ENCODE data around the gene SUCLG2.

The SUCLG2 gene

GRCh38 chr3:67654844-67655177, 399 bp upstream of the SUCLG2 start:
- DNase-seq (ENCODE audit: low read depth), result no peak
- peak overlapping the region; percentile 72 for H3K4me3 ChIP-seq (ENCODE audit: control insufficient read depth, low read depth, low read length)
- TF ChIP-seq, protein P1, sequence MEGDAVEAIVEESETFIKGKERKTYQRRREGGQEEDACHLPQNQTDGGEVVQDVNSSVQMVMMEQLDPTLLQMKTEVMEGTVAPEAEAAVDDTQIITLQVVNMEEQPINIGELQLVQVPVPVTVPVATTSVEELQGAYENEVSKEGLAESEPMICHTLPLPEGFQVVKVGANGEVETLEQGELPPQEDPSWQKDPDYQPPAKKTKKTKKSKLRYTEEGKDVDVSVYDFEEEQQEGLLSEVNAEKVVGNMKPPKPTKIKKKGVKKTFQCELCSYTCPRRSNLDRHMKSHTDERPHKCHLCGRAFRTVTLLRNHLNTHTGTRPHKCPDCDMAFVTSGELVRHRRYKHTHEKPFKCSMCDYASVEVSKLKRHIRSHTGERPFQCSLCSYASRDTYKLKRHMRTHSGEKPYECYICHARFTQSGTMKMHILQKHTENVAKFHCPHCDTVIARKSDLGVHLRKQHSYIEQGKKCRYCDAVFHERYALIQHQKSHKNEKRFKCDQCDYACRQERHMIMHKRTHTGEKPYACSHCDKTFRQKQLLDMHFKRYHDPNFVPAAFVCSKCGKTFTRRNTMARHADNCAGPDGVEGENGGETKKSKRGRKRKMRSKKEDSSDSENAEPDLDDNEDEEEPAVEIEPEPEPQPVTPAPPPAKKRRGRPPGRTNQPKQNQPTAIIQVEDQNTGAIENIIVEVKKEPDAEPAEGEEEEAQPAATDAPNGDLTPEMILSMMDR (IDR thresholded peaks at IDR 0.05; ENCODE audit: control insufficient read depth, insufficient read depth, low read depth, low read length, missing control alignments), result no peak

- peak overlapping the region; percentile 72 for H3K4me3 ChIP-seq (ENCODE audit: control insufficient read depth, low read depth, low read length)
- TF ChIP-seq, protein P1 (IDR thresholded peaks at IDR 0.05; ENCODE audit: control insufficient read depth, insufficient read depth, low read depth, low read length, missing control alignments), result no peak
- no peak for DNase-seq (ENCODE audit: low read depth)
These were observed 850 bp downstream of the SUCLG2 start for GRCh38 chr3:67653425-67654098.

- TF ChIP-seq, protein P1 (IDR thresholded peaks at IDR 0.05; ENCODE audit: control insufficient read depth, insufficient read depth, low read depth, low read length, missing control alignments), result no peak
- no peak overlapping the region for H3K4me3 ChIP-seq (ENCODE audit: control insufficient read depth, low read depth, low read length)
- no peak for DNase-seq (ENCODE audit: low read depth)
These were observed 4.3 kb downstream of the SUCLG2 start for GRCh38 chr3:67650084-67650483.

- DNase-seq (ENCODE audit: low read depth), result no peak
- TF ChIP-seq, protein P1 (IDR thresholded peaks at IDR 0.05; ENCODE audit: control insufficient read depth, insufficient read depth, low read depth, low read length, missing control alignments), result no peak
- H3K4me3 ChIP-seq (ENCODE audit: control insufficient read depth, low read depth, low read length), result no peak overlapping the region
These were observed 4.7 kb downstream of the SUCLG2 start for GRCh38 chr3:67649681-67650080.

DNA sequence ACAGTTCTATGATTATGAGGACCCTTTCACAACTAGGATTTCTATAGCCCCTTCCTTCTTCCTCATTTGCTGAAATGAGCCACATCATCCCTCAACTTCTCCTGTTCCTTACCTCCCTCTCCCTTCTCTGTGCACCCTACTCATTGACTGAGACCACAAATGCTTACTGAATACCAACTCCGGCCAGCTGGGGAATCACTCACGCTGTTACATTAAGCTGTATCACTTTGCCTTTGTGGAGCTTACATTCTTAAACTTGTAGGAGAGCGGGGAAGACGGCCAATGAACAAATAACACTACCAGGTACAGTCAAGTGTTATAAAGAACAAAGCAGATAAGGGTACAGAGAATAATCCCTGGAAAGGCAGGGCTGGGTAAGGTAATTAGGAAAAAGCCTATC, 5.7 kb downstream of the SUCLG2 start:
- TF ChIP-seq, protein P1 (IDR thresholded peaks at IDR 0.05; ENCODE audit: control insufficient read depth, insufficient read depth, low read depth, low read length, missing control alignments), result no peak
- no peak overlapping the region for H3K4me3 ChIP-seq (ENCODE audit: control insufficient read depth, low read depth, low read length)
- DNase-seq (ENCODE audit: low read depth), result no peak

- TF ChIP-seq, protein P1 (IDR thresholded peaks at IDR 0.05; ENCODE audit: control insufficient read depth, insufficient read depth, low read depth, low read length, missing control alignments), result no peak
- no peak overlapping the region for H3K4me3 ChIP-seq (ENCODE audit: control insufficient read depth, low read depth, low read length)
- no peak for DNase-seq (ENCODE audit: low read depth)
These were observed 6.2 kb downstream of the SUCLG2 start for GRCh38 chr3:67648229-67648628.
